Upper lobe of left lung (tissue), 6 donors: ENCODE data around the gene SARNP. TPM values are rescaled to one million over a fixed set of nuclear protein-coding genes. Genes with fewer than 3 reads are reported as not detected.
A peak's percentile ranks its signal among the peaks of the same experiment; 100 is the strongest.

Source experiments
- ATAC-seq, 2 donors: fragments of 200-7000 bp; cut with Tn5 transposase; one replicate each; pipeline ENCODE4 v1.9.1; 2022; ENCODE audit warnings: mild to moderate bottlenecking in 2 of 2, moderate library complexity in 2 of 2; ENCODE audit not compliant: low FRiP score in 2 of 2
- DNase-seq, 2 donors: peaks; one replicate each; pipeline ENCODE4 v3.0.0-alpha.2; 2019 to 2020
- H3K27ac ChIP-seq, 4 donors: fragments of 200-600 bp; sonication (generic); one replicate each; pipeline ENCODE4 v1.5.1; 2016 to 2019
- H3K27me3 ChIP-seq, 4 donors: fragments of 200-600 bp; sonication (generic); one replicate each; pipeline ENCODE4 v1.5.1; 2017 to 2019
- H3K36me3 ChIP-seq, 4 donors: fragments of 200-600 bp; sonication (generic); one replicate each; pipeline ENCODE4 v1.5.1; 2016 to 2019
- H3K4me1 ChIP-seq, 4 donors: fragments of 200-600 bp; sonication (generic); one replicate each; pipeline ENCODE4 v1.5.1; 2018 to 2019
- H3K4me3 ChIP-seq, 4 donors: fragments of 200-600 bp; sonication (generic); one replicate each; pipeline ENCODE4 v1.5.1; 2017 to 2019; ENCODE audit warnings: mild to moderate bottlenecking in 2 of 4, moderate library complexity in 1 of 4
- H3K9me3 ChIP-seq, 4 donors: fragments of 200-600 bp; sonication (generic); one replicate each; pipeline ENCODE4 v1.5.1; 2018 to 2019
- CTCF ChIP-seq, 6 experiments: fragments of 450-650 bp in 4 of 6; fragments of 200-600 bp in 2 of 6; sonication (generic) in 2 of 6; IDR thresholded peaks; one replicate each; pipeline ENCODE4 v1.5.1; 2016 to 2019; ENCODE audit warnings: antibody characterized with exemption in 6 of 6
- EP300 ChIP-seq, 4 donors: sonication (generic); formaldehyde crosslinking; IDR thresholded peaks; one replicate each; pipeline ENCODE4 v1.5.1; 2017; ENCODE audit warnings: antibody characterized with exemption in 4 of 4, control low read depth in 2 of 4
- POLR2A ChIP-seq, 4 donors: fragments of 450-650 bp; IDR thresholded peaks; one replicate each; pipeline ENCODE4 v1.5.1; 2016 to 2017; ENCODE audit warnings: antibody characterized with exemption in 4 of 4, mild to moderate bottlenecking in 2 of 4
- POLR2AphosphoS5 ChIP-seq, 2 donors: sonication (generic); formaldehyde crosslinking; IDR thresholded peaks; one replicate each; pipeline ENCODE4 v1.5.1; 2017; ENCODE audit warnings: antibody characterized with exemption in 2 of 2
- WGBS, 2 donors: methylation state at CpG; one replicate each; pipeline ENCODE4 v1.1.5; 2017 to 2018; 5-methylcytosine and 5-hydroxymethylcytosine counted together
- total RNA-seq, 6 donors: library from RNA; depleted of rRNA in 4 of 6; stranded (reverse); fragments of >200 nt in 4 of 6; gene quantifications; one replicate each; pipeline versions ENCODE4 v1.1.0 to v1.2.1, GENCODE V29; 2016 to 2021
- donor health status: DM: no; HTN: no; CAD: no; lungs with moderate emphysema.
- donor health status: DM: no; HTN: yes; CAD: no; lungs with severe emphysema.

The SARNP gene
- total RNA-seq, 6 donors from 2014 or later = 39.1 to 69.3 (median 54.9) TPM

GRCh38 chr12:55713721-55714120, 103.8 kb downstream of the SARNP start:
- 86 to 87% methylated on average over 2 of the region's 2 CpGs for WGBS, 2 donors
- Histone ChIP-seq H3K9me3 (no peaks in the 10 kb centered on the region), H3K4me1 (peaks cover 31 to 43% (median 34%) of the 10 kb centered on the region in 4 donors), H3K4me3 (no peak overlapping the region), H3K36me3 (no peaks in the 10 kb centered on the region), H3K27me3 (no peaks in the 10 kb centered on the region), H3K27ac (no peak overlapping the region)
- no peak for DNase-seq
- TF ChIP-seq EP300 (IDR thresholded peaks at IDR 0.05) (no peak), POLR2A (IDR thresholded peaks at IDR 0.05) (no peak), POLR2AphosphoS5 (IDR thresholded peaks at IDR 0.05) (no peak), CTCF (IDR thresholded peaks at IDR 0.05) (no peak)
- no peak for ATAC-seq

- Histone ChIP-seq H3K36me3 (no peaks in the 10 kb centered on the region), H3K9me3 (no peaks in the 10 kb centered on the region), H3K27ac (peak overlapping the region in 1 of 4 donors; percentile 21), H3K4me3 (no peak overlapping the region), H3K27me3 (no peaks in the 10 kb centered on the region), H3K4me1 (peaks cover 33 to 43% (median 35%) of the 10 kb centered on the region in 4 donors)
- DNase-seq (no peak), ATAC-seq (no peak)
- TF ChIP-seq POLR2A (IDR thresholded peaks at IDR 0.05) (no peak), CTCF (IDR thresholded peaks at IDR 0.05) (no peak), EP300 (IDR thresholded peaks at IDR 0.05) (no peak), POLR2AphosphoS5 (IDR thresholded peaks at IDR 0.05) (no peak)
- 27 to 56% methylated on average over 1 of the region's 1 CpG for WGBS, 2 donors
Measured at GRCh38 chr12:55712700-55713415, 104.7 kb downstream of the SARNP start.

- Histone ChIP-seq H3K36me3 (no peaks in the 10 kb centered on the region), H3K9me3 (no peaks in the 10 kb centered on the region), H3K27ac (peak overlapping the region in 1 of 4 donors; percentile 21), H3K4me3 (no peak overlapping the region), H3K27me3 (no peaks in the 10 kb centered on the region), H3K4me1 (peaks cover 31 to 42% (median 35%) of the 10 kb centered on the region in 4 donors)
- DNase-seq (no peak), ATAC-seq (no peak)
- WGBS, 2 donors = 60 to 83% methylated on average over 4 of the region's 4 CpGs
- TF ChIP-seq POLR2AphosphoS5 (IDR thresholded peaks at IDR 0.05) (no peak), EP300 (IDR thresholded peaks at IDR 0.05) (no peak), POLR2A (IDR thresholded peaks at IDR 0.05) (no peak), CTCF (IDR thresholded peaks at IDR 0.05) (no peak)
Measured at GRCh38 chr12:55711786-55712553, 105.6 kb downstream of the SARNP start.

- H3K4me3 ChIP-seq = peak overlapping the region in 1 of 4 donors; percentile 84
- ATAC-seq (no peak), DNase-seq (no peak)
- WGBS, 2 donors = 8 to 11% methylated on average over 3 of the region's 3 CpGs
- no peak for TF ChIP-seq CTCF (IDR thresholded peaks at IDR 0.05)
- no peak for TF ChIP-seq POLR2A (IDR thresholded peaks at IDR 0.05)
- TF ChIP-seq POLR2AphosphoS5 (IDR thresholded peaks at IDR 0.05) = no peak
- no peak for TF ChIP-seq EP300 (IDR thresholded peaks at IDR 0.05)
- no peaks in the 10 kb centered on the region for H3K9me3 ChIP-seq
- peaks cover 22 to 24% (median 23%) of the 10 kb centered on the region in 4 donors for H3K4me1 ChIP-seq
- no peaks in the 10 kb centered on the region for H3K36me3 ChIP-seq
- peak overlapping the region in 1 of 4 donors; percentile 68 for H3K27ac ChIP-seq
- no peaks in the 10 kb centered on the region for H3K27me3 ChIP-seq
Measured at GRCh38 chr12:55708695-55709233, 108.8 kb downstream of the SARNP start.
